ENCODE measurements around the gene RPL39. TPM values are rescaled to one million over a fixed set of nuclear protein-coding genes. Genes with fewer than 3 reads are reported as not detected.

The RPL39 gene
- polyA plus RNA-seq, 3 donors = 1,908 to 2,198 (median 1,931) TPM

DNA sequence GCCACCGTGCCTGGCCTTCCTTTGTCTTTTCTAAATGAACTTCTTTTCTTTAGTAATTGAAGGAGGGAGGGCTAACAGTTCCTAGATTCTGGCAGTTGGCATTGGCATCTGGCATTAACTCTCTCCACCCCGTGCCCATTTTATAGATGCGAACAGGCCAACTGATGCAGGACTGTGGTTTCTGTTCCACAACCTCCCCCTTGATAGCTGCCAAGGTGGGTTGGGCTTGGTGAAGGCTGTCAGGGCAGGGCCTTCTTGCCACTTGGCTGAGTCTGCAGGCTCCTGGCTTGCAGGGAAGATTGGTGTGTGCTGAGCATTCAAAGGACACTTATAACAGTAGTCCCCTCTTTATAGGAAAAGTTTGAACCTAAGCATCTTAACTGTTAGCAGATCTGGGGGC is 28.7 kb downstream of the RPL39 start:
- Histone ChIP-seq H3K4me3 (replicated peaks in 1 of 3; ENCODE audit: low read depth in 2 of 3, low read length in 3 of 3) (no peak overlapping the region), H3K27ac (ENCODE audit: low read depth in 1 of 2, low read length in 2 of 2) (no peak overlapping the region), H3K36me3 (replicated peaks in 1 of 2; ENCODE audit: control insufficient read depth in 1 of 2, insufficient read depth in 2 of 2, low read length in 2 of 2) (no peaks in the 10 kb centered on the region), H3K4me1 (ENCODE audit: control insufficient read depth in 1 of 2, insufficient read depth in 2 of 2, low read length in 2 of 2) (peaks cover 44 to 52% of the 10 kb centered on the region in 2 donors), H4K20me1 (ENCODE audit: insufficient read depth, low read length) (peaks cover 15% of the 10 kb centered on the region), H3K9me3 (replicated peaks in 1 of 2; ENCODE audit: control insufficient read depth in 1 of 2, insufficient read depth in 1 of 2, low read length in 2 of 2) (no peaks in the 10 kb centered on the region), H3K27me3 (ENCODE audit: control insufficient read depth in 2 of 2, insufficient read depth in 2 of 2, low read length in 2 of 2) (no peaks in the 10 kb centered on the region), H3K79me2 (ENCODE audit: insufficient read depth, low read length) (peaks cover 46% of the 10 kb centered on the region), H3K9ac (ENCODE audit: insufficient read depth, low read length, poor library complexity, severe bottlenecking) (no peak overlapping the region), H2AFZ (ENCODE audit: insufficient read depth, low read depth, low read length, poor library complexity, severe bottlenecking) (no peak overlapping the region), H3K4me2 (replicated peaks; ENCODE audit: extremely low read depth, low read length, poor library complexity, severe bottlenecking) (no peak overlapping the region)
- Mint-ChIP-seq H3K4me3 (no peak overlapping the region), H3K36me3 (peaks cover 4 to 12% of the 10 kb centered on the region in 2 donors), H3K9me3 (peaks cover 0 to 3% (median 0%) of the 10 kb centered on the region in 7 donors), H3K27ac (peak overlapping the region in 3 of 7 donors; percentile 46 to 79 (median 67)), H3K27me3 (ENCODE audit: low read depth in 3 of 3) (peaks cover 0 to 5% (median 0%) of the 10 kb centered on the region in 3 donors), H3K4me1 (peaks cover 47% of the 10 kb centered on the region)
- DNase-seq = no peak
- intact Hi-C loops (cut with micrococcal nuclease) = no loop called here
- WGBS (ENCODE audit: insufficient coverage) = no CpG with 5 or more reads among the region's 3 CpGs
- TF ChIP-seq, protein P1, sequence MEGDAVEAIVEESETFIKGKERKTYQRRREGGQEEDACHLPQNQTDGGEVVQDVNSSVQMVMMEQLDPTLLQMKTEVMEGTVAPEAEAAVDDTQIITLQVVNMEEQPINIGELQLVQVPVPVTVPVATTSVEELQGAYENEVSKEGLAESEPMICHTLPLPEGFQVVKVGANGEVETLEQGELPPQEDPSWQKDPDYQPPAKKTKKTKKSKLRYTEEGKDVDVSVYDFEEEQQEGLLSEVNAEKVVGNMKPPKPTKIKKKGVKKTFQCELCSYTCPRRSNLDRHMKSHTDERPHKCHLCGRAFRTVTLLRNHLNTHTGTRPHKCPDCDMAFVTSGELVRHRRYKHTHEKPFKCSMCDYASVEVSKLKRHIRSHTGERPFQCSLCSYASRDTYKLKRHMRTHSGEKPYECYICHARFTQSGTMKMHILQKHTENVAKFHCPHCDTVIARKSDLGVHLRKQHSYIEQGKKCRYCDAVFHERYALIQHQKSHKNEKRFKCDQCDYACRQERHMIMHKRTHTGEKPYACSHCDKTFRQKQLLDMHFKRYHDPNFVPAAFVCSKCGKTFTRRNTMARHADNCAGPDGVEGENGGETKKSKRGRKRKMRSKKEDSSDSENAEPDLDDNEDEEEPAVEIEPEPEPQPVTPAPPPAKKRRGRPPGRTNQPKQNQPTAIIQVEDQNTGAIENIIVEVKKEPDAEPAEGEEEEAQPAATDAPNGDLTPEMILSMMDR (IDR thresholded peaks at IDR 0.05) = no peak

DNA sequence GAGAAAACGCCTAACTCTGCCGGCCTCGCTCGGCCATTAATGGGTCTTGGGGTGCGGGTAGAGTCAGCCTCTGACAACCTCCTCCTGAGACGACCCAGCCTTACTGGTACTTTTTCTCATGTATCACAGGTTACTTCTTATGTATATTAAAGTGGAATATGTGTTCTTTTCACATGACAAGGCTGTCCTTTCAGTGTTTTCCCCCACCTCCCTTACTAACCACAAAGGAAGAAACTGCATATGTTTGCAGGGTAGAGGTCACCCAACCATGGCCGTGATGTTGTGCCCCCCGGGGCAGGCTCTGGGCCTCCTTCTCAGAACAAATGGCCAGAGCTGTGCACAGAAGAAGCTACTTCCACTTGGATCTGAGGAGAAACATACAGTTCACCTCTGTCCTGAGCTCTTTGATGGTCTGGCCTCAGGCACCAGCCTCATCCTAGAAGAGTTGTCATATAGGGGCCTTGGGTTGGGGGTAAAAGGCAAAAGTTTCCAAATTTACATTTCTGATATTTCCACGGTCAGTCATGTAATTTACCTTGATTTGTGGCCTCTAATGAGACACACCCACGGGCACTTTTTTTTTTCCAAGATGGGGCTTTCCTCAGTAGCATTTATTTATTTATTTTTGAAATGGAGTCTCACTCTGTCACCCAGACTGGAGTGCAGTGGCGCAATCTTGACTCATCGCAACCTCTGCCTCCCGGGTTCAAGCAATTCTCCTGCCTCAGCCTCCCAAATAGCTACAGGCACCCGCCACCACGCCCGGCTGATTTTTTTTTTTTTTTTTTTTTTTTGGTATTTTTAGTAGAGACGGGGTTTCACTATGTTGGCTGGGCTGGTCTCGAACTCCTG is 31.2 kb downstream of the RPL39 start:
- peak in 2 of 3 donors; percentile 20 to 65 for DNase-seq
- Histone ChIP-seq H2AFZ (ENCODE audit: insufficient read depth, low read depth, low read length, poor library complexity, severe bottlenecking) (peak overlapping the region; percentile 37), H3K4me1 (ENCODE audit: control insufficient read depth in 1 of 2, insufficient read depth in 2 of 2, low read length in 2 of 2) (peaks cover 57 to 66% of the 10 kb centered on the region in 2 donors), H3K36me3 (replicated peaks in 1 of 2; ENCODE audit: control insufficient read depth in 1 of 2, insufficient read depth in 2 of 2, low read length in 2 of 2) (no peaks in the 10 kb centered on the region), H4K20me1 (ENCODE audit: insufficient read depth, low read length) (peaks cover 15% of the 10 kb centered on the region), H3K4me3 (replicated peaks in 1 of 3; ENCODE audit: low read depth in 2 of 3, low read length in 3 of 3) (peak overlapping the region; percentile 62 to 81 (median 64)), H3K9ac (ENCODE audit: insufficient read depth, low read length, poor library complexity, severe bottlenecking) (peak overlapping the region; percentile 70), H3K27me3 (ENCODE audit: control insufficient read depth in 2 of 2, insufficient read depth in 2 of 2, low read length in 2 of 2) (no peaks in the 10 kb centered on the region), H3K4me2 (replicated peaks; ENCODE audit: extremely low read depth, low read length, poor library complexity, severe bottlenecking) (peak overlapping the region; percentile 87), H3K27ac (ENCODE audit: low read depth in 1 of 2, low read length in 2 of 2) (peak overlapping the region; percentile 47 to 74), H3K9me3 (replicated peaks in 1 of 2; ENCODE audit: control insufficient read depth in 1 of 2, insufficient read depth in 1 of 2, low read length in 2 of 2) (no peaks in the 10 kb centered on the region), H3K79me2 (ENCODE audit: insufficient read depth, low read length) (peaks cover 54% of the 10 kb centered on the region)
- no CpG with 5 or more reads among the region's 18 CpGs for WGBS (ENCODE audit: insufficient coverage)
- Mint-ChIP-seq H3K4me3 (peak overlapping the region; percentile 83 to 91), H3K27ac (peak overlapping the region; percentile 73 to 92 (median 85)), H3K27me3 (ENCODE audit: low read depth in 3 of 3) (peaks cover 0 to 14% (median 0%) of the 10 kb centered on the region in 3 donors), H3K4me1 (peaks cover 60% of the 10 kb centered on the region), H3K36me3 (peaks cover 4 to 9% of the 10 kb centered on the region in 2 donors), H3K9me3 (peaks cover 0 to 6% (median 0%) of the 10 kb centered on the region in 7 donors)
- TF ChIP-seq, protein P1 (IDR thresholded peaks at IDR 0.05) = no peak
- intact Hi-C loops (cut with micrococcal nuclease) = no loop called here
